Measurements from ENCODE around the gene P2RY2. TPM values are rescaled to one million over a fixed set of nuclear protein-coding genes. Genes with fewer than 3 reads are reported as not detected.

P2RY2 gene
- total RNA-seq, 1 experiment from 2014 or later, result 1.0 TPM

- TF ChIP-seq, protein P1, sequence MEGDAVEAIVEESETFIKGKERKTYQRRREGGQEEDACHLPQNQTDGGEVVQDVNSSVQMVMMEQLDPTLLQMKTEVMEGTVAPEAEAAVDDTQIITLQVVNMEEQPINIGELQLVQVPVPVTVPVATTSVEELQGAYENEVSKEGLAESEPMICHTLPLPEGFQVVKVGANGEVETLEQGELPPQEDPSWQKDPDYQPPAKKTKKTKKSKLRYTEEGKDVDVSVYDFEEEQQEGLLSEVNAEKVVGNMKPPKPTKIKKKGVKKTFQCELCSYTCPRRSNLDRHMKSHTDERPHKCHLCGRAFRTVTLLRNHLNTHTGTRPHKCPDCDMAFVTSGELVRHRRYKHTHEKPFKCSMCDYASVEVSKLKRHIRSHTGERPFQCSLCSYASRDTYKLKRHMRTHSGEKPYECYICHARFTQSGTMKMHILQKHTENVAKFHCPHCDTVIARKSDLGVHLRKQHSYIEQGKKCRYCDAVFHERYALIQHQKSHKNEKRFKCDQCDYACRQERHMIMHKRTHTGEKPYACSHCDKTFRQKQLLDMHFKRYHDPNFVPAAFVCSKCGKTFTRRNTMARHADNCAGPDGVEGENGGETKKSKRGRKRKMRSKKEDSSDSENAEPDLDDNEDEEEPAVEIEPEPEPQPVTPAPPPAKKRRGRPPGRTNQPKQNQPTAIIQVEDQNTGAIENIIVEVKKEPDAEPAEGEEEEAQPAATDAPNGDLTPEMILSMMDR (IDR thresholded peaks at IDR 0.05; ENCODE audit: unreplicated experiment), result no peak
- DNase-seq (ENCODE audit: unreplicated experiment), result no peak
- Mint-ChIP-seq H3K9me3 (ENCODE audit: unreplicated experiment) (no peaks in the 10 kb centered on the region), H3K36me3 (ENCODE audit: insufficient read depth, unreplicated experiment) (no peaks in the 10 kb centered on the region), H3K4me3 (ENCODE audit: unreplicated experiment) (no peak overlapping the region), H3K4me1 (ENCODE audit: insufficient read depth, unreplicated experiment) (peaks cover 6% of the 10 kb centered on the region), H3K27me3 (ENCODE audit: insufficient read depth, unreplicated experiment) (no peaks in the 10 kb centered on the region), H3K27ac (ENCODE audit: low read depth, unreplicated experiment) (no peak overlapping the region)
- ChIA-PET CTCF (interaction anchor here (1.5 to 1.9 kb wide), 2 partner anchors 9 to 21 kb away, joined by 5 to 6 read pairs; no protein-coding TSS in a partner anchor), POLR2A (interaction anchor here (1.1 kb wide), 1 partner anchor 11 kb away, joined by 4 read pairs; no protein-coding TSS in a partner anchor)
- no TSS peak for BruUV-seq (replicated peaks)
- intact Hi-C loops (cut with micrococcal nuclease), result no loop called here
Observed at GRCh38 chr11:73221451-73221850, 3.4 kb downstream of the P2RY2 start.

- Mint-ChIP-seq H3K36me3 (ENCODE audit: insufficient read depth, unreplicated experiment) (no peaks in the 10 kb centered on the region), H3K4me3 (ENCODE audit: unreplicated experiment) (no peak overlapping the region), H3K4me1 (ENCODE audit: insufficient read depth, unreplicated experiment) (peaks cover 6% of the 10 kb centered on the region), H3K27me3 (ENCODE audit: insufficient read depth, unreplicated experiment) (no peaks in the 10 kb centered on the region), H3K27ac (ENCODE audit: low read depth, unreplicated experiment) (no peak overlapping the region), H3K9me3 (ENCODE audit: unreplicated experiment) (no peaks in the 10 kb centered on the region)
- TF ChIP-seq, protein P1 (IDR thresholded peaks at IDR 0.05; ENCODE audit: unreplicated experiment), result no peak
- DNase-seq (ENCODE audit: unreplicated experiment), result no peak
- no TSS peak for BruUV-seq (replicated peaks)
- CTCF ChIA-PET, result interaction anchor here (1.5 to 1.9 kb wide), 2 partner anchors 10 to 21 kb away, joined by 5 to 6 read pairs; no protein-coding TSS in a partner anchor
- intact Hi-C loops (cut with micrococcal nuclease), result no loop called here
- POLR2A ChIA-PET, result no interaction called here
Observed at GRCh38 chr11:73221996-73222395, 3.9 kb downstream of the P2RY2 start.

GRCh38 chr11:73223998-73224730 lies 6.1 kb downstream of the P2RY2 start:
- Mint-ChIP-seq H3K36me3 (ENCODE audit: insufficient read depth, unreplicated experiment) (no peaks in the 10 kb centered on the region), H3K4me3 (ENCODE audit: unreplicated experiment) (no peak overlapping the region), H3K27me3 (ENCODE audit: insufficient read depth, unreplicated experiment) (no peaks in the 10 kb centered on the region), H3K4me1 (ENCODE audit: insufficient read depth, unreplicated experiment) (peaks cover 2% of the 10 kb centered on the region), H3K9me3 (ENCODE audit: unreplicated experiment) (no peaks in the 10 kb centered on the region), H3K27ac (ENCODE audit: low read depth, unreplicated experiment) (no peak overlapping the region)
- CTCF ChIA-PET, result interaction anchor here (2.4 kb wide), 1 partner anchor 13 kb away, joined by 10 read pairs; no protein-coding TSS in a partner anchor
- BruUV-seq (replicated peaks), result no TSS peak
- TF ChIP-seq, protein P1 (IDR thresholded peaks at IDR 0.05; ENCODE audit: unreplicated experiment), result no peak
- DNase-seq (ENCODE audit: unreplicated experiment), result no peak
- POLR2A ChIA-PET, result interaction anchor here (1.0 kb wide), 1 partner anchor 82 kb away, joined by 3 read pairs; the partner anchor contains the start of gene FCHSD2
- intact Hi-C loops (cut with micrococcal nuclease), result no loop called here

DNA sequence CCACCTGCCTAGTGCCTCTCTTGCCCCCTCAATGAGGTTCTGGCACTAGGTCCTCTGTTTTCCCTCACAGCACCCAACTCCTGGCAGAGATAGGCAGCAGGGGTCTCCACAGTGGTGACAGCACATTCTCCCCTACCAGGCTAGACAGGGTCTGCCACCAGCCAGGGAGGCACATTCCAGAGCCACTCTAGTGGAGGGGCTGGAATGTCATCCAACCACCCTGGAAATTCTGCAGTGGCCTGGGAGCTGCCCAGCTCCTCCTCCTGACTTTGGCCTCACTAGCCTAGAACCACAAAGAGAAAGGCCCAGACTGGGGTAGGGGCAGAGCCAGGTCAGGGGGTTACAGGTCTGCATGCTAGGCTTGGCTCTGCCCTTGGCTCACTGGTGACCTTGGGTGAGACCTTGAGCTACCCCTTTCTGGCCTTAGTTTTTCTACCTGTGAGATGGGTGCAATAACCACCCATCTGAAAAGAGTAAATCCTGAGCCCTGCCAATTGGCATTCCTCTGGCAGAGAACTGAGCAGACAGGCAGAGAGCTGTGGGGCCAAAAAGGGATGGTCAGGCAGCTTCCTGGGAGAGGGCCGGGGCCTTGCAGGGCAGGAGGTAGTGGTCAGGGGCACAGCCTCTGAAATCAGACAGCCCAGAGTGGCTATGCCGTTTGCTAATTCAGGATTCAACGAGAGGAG lies 7.1 kb downstream of the P2RY2 start:
- Mint-ChIP-seq H3K9me3 (ENCODE audit: unreplicated experiment) (no peaks in the 10 kb centered on the region), H3K27ac (ENCODE audit: low read depth, unreplicated experiment) (no peak overlapping the region), H3K4me1 (ENCODE audit: insufficient read depth, unreplicated experiment) (no peaks in the 10 kb centered on the region), H3K27me3 (ENCODE audit: insufficient read depth, unreplicated experiment) (no peaks in the 10 kb centered on the region), H3K4me3 (ENCODE audit: unreplicated experiment) (no peak overlapping the region), H3K36me3 (ENCODE audit: insufficient read depth, unreplicated experiment) (no peaks in the 10 kb centered on the region)
- ChIA-PET CTCF (interaction anchor here (1.0 to 2.4 kb wide), 2 partner anchors 12 to 69 kb away, joined by 4 to 10 read pairs; no protein-coding TSS in a partner anchor), POLR2A (interaction anchor here (1.0 kb wide), 1 partner anchor 83 kb away, joined by 3 read pairs; the partner anchor contains the start of gene FCHSD2)
- intact Hi-C loops (cut with micrococcal nuclease), result no loop called here
- TF ChIP-seq, protein P1 (IDR thresholded peaks at IDR 0.05; ENCODE audit: unreplicated experiment), result no peak
- no TSS peak for BruUV-seq (replicated peaks)
- DNase-seq (ENCODE audit: unreplicated experiment), result no peak
